ENCODE results near the gene MATN1.

DNA sequence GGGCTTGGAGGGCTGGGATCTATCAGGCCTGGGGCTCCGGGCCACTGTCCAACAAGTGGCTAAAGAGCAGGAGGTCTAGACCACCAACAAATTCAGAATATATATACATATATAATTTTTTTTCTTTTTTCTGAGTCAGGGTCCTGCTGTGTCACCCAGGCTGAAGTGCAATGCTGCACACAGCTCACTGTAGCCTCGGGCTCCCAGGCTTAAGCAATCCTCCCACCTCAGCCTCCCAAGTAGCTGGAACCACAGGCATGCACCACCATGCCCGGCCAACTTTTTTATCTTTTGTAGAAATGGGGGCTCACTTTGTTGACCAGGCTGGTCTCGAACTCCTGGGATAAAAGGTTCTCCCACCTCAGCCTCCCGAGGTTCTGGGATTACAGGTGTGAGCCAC, 41.0 kb upstream of the MATN1 start:
- TF ChIP-seq, protein P1, sequence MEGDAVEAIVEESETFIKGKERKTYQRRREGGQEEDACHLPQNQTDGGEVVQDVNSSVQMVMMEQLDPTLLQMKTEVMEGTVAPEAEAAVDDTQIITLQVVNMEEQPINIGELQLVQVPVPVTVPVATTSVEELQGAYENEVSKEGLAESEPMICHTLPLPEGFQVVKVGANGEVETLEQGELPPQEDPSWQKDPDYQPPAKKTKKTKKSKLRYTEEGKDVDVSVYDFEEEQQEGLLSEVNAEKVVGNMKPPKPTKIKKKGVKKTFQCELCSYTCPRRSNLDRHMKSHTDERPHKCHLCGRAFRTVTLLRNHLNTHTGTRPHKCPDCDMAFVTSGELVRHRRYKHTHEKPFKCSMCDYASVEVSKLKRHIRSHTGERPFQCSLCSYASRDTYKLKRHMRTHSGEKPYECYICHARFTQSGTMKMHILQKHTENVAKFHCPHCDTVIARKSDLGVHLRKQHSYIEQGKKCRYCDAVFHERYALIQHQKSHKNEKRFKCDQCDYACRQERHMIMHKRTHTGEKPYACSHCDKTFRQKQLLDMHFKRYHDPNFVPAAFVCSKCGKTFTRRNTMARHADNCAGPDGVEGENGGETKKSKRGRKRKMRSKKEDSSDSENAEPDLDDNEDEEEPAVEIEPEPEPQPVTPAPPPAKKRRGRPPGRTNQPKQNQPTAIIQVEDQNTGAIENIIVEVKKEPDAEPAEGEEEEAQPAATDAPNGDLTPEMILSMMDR (IDR thresholded peaks at IDR 0.05; ENCODE audit: poor library complexity) = no peak
- no peak for TF ChIP-seq EZH2 (IDR thresholded peaks at IDR 0.05; ENCODE audit: borderline replicate concordance)
